Right cardiac atrium (tissue), 5 donors: Measurements from ENCODE around the gene GCLC. TPM values are rescaled to one million over a fixed set of nuclear protein-coding genes. Genes with fewer than 3 reads are reported as not detected.
A peak's percentile ranks its signal among the peaks of the same experiment; 100 is the strongest.

Experiments used
- ATAC-seq, 2 donors: fragments of 200-7000 bp; cut with Tn5 transposase; one replicate each; pipeline versions ENCODE4 v1.8.0 to v1.9.1; 2020; ENCODE audit warnings: moderate library complexity in 2 of 2, mild to moderate bottlenecking in 1 of 2
- DNase-seq, 3 donors: peaks; one replicate each; pipeline ENCODE4 v3.0.0-alpha.2; 2020
- H3K27ac ChIP-seq: one replicate; pipeline ENCODE4 v1.5.1; 2013; ENCODE audit warnings: mild to moderate bottlenecking, low read length, control low read depth, moderate library complexity
- H3K27me3 ChIP-seq: one replicate; pipeline ENCODE4 v1.6.1; 2013; ENCODE audit not compliant: control insufficient read depth, insufficient read depth
- H3K4me1 ChIP-seq: one replicate; pipeline ENCODE4 v1.6.1; 2013; ENCODE audit warnings: low read length; ENCODE audit not compliant: control insufficient read depth, insufficient read depth
- H3K4me3 ChIP-seq: one replicate; pipeline ENCODE4 v1.5.1; 2013; ENCODE audit warnings: low read length, control low read depth
- H3K9me3 ChIP-seq: one replicate; pipeline ENCODE4 v1.6.1; 2013; ENCODE audit warnings: low read length; ENCODE audit not compliant: control insufficient read depth
- WGBS: extraction: QIAGEN DNeasy Blood & Tissue Kit; methylation state at CpG from one replicate; pipeline ENCODE4 v1.1.7; 2013; 5-methylcytosine and 5-hydroxymethylcytosine counted together
- intact Hi-C, 4 donors: fragments of 100-400 bp; cut with DNase I; formaldehyde crosslinking; loops; one replicate each; pipeline versions ENCODE4 v1.11.0 to v1.14.0; 2022 to 2023
- polyA plus RNA-seq: library from polyadenylated mRNA; stranded (reverse); fragments of 200-250 nt; gene quantifications from one replicate; pipeline ENCODE4 v1.2.3, GENCODE V29; 2013
- total RNA-seq, 4 donors: library from RNA; stranded (reverse); fragmentation: NEBNext Ultra II Directional; extraction: Animal tissue kit (Norgen Biotek cat#: 25700); gene quantifications; one replicate each; pipeline ENCODE4 v1.2.1, GENCODE V29; 2021
- donor health status: healthy with polysubstance abuse.
- donor health status: DM: no; HTN: yes; CAD: no.
- donor health status: DM: no; HTN: no; CAD: no.
- donor health status: DM: no; HTN: yes; CAD: no; lungs with severe emphysema.
- donor health status: DM: yes; HTN: yes; CAD: no.

Gene GCLC
- total and polyA plus RNA-seq, 5 donors, result 9.8 to 29.9 (median 22.2) TPM

DNA sequence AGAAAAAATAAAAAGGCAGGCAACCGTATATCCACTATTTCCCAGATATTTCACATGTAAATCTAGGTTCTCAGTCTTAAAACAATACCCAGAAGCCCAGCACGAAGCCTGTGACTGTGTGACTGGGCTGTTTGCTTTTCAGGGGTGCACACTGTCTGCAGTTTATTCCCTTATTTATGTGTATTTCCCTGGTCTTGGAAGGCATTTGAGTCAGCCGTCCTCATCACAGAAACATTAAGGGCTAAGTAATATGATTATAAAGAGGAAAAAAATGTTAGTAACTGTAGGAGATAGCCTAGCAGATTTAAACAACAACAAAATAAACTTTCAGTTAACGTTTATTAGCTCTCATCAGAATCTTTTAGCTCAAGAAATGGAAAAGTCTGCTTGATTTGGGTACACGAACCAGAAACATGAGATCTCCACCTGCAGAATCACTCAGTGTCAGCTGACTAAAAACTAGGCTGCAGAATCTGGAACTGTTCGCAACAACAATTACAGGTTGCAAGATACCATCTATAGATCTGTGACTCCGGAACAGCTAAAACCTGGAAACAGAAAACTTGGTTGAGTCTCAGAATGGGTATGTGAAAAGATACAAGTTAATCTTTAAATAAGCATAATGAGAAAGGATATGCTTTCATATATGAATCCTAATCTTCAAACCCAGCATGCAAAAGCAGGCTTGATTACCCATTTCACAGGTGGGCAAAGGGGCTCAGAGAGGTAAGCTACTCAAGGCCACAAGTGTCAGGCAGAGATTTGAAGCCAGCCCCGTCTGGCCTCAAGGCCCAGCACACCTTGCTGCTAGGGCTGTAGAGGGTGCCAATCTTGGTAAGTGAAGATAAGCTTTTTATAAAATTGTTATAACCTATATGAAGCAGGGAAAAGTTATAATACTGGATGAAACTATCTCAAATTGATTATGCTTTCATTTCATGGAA, 21.1 kb downstream of the GCLC start:
- peaks cover 12% of the 10 kb centered on the region for H3K4me1 ChIP-seq
- intact Hi-C loops, result loop anchor here in 1 of 4 donors (10.0 kb wide), 1 partner anchor 201 kb away; no protein-coding TSS in a partner anchor
- no peaks in the 10 kb centered on the region for H3K9me3 ChIP-seq
- DNase-seq (no peak), ATAC-seq (no peak)
- no peak overlapping the region for H3K4me3 ChIP-seq
- H3K27me3 ChIP-seq, result no peaks in the 10 kb centered on the region
- 74% methylated on average over 8 of the region's 8 CpGs for WGBS
- no peak overlapping the region for H3K27ac ChIP-seq

DNA sequence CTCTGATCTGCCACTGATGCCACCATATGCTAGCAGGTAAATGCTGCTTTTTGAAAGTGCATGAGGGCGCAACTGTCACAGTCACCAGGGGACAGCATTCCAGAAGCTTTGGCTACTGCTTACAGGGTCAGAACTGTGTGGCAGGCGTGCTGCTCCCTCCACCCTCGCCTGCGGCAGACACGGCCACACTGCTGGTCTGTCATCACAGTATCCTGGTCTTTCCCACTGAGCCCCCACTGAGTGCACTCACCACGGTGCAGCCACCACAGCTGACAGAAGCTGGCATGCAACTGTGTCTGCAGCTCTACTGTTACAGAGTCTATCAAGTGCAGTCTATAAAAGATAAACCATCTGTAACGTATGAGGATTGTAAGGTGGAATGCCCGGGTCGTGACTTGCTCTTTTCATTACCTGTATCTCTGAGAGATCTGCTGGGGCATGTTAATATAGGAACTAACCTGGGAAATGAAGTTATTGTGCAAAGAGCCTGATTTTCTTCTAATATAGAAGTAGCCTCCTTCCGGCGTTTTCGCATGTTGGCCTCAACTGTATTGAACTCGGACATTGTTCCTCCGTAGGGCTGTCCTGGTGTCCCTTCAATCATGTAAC, 24.5 kb downstream of the GCLC start:
- intact Hi-C loops, result loop anchor here in 1 of 4 donors (10.0 kb wide), 1 partner anchor 204 kb away; no protein-coding TSS in a partner anchor
- Histone ChIP-seq H3K9me3 (no peaks in the 10 kb centered on the region), H3K27me3 (no peaks in the 10 kb centered on the region), H3K4me1 (peaks cover 3% of the 10 kb centered on the region), H3K27ac (no peak overlapping the region), H3K4me3 (no peak overlapping the region)
- DNase-seq (peak in 1 of 3 donors; percentile 39), ATAC-seq (peak; percentile 34 to 54)
- 81% methylated on average over 14 of the region's 14 CpGs for WGBS

DNA sequence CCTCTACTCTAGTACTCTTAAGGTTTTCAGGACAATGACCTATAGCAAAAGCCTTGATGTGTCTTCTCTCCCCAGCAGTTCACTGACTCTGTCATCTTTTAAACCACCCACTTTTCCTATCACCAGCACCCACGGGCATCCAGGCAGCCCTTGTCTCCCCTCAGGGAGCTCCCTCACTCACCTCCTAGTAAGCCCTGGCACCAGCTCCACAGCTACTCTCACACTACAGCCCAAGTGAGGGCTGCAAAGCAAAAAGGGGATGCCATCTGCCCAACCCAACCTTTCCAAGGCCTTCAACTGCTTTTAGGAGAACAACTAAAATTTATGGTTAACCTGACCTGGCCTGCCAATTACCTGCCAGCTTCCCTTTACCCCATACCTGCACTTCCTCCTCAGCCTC, 26.0 kb downstream of the GCLC start:
- no peak overlapping the region for H3K27ac ChIP-seq
- no peak for ATAC-seq
- DNase-seq, result no peak
- no peaks in the 10 kb centered on the region for H3K9me3 ChIP-seq
- H3K27me3 ChIP-seq, result no peaks in the 10 kb centered on the region
- H3K4me3 ChIP-seq, result no peak overlapping the region
- intact Hi-C loops, result no loop called here
- WGBS, result 74% methylated on average over 1 of the region's 1 CpG
- H3K4me1 ChIP-seq, result no peaks in the 10 kb centered on the region

DNA sequence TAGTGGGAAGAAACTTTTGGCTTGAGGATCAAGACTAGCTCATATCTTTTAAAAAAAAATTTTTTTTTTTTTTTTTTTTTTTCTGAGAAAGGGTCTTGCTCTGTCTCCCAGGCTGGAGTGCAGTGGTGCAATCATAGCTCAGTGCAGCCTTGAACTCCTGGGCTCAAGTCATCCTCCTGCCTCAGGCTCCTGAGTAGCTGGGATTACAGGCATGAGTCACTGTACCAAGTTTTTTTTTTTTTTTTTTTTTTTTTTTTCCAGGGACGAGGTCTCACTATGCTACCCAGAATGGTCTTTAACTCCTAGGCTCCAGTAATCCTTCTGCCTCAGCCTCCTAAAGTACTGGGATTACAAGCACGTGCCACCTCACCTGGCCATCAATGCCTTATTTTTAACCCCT, 27.9 kb downstream of the GCLC start:
- intact Hi-C loops, result no loop called here
- Histone ChIP-seq H3K9me3 (no peaks in the 10 kb centered on the region), H3K4me1 (no peaks in the 10 kb centered on the region), H3K27ac (no peak overlapping the region), H3K27me3 (no peaks in the 10 kb centered on the region), H3K4me3 (no peak overlapping the region)
- ATAC-seq, result no peak
- DNase-seq, result no peak
- 51% methylated on average over 2 of the region's 2 CpGs for WGBS

DNA sequence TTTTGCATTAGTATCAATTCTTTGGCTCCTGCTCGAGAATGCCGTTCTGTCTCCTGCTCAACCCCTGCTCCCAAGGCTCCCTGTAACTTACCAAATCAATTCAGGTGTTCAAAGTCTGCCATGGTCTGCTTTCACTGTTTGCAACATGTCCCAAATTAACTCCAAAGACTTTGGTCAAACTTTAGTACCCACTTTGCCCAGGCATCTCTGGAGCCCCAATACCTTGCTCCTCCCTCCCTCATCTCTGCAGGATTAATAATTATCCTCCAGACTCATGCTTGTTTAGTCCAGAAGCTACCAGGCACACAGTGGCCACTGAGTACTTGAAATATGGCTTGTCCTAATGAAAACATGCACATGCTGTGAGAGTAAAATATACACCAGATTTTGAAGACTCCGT, 30.2 kb downstream of the GCLC start:
- Histone ChIP-seq H3K27ac (no peak overlapping the region), H3K9me3 (no peaks in the 10 kb centered on the region), H3K4me3 (no peak overlapping the region), H3K4me1 (no peaks in the 10 kb centered on the region), H3K27me3 (no peaks in the 10 kb centered on the region)
- ATAC-seq (no peak), DNase-seq (no peak)
- intact Hi-C loops, result no loop called here
- WGBS, result 96% methylated on average over 3 of the region's 3 CpGs

DNA sequence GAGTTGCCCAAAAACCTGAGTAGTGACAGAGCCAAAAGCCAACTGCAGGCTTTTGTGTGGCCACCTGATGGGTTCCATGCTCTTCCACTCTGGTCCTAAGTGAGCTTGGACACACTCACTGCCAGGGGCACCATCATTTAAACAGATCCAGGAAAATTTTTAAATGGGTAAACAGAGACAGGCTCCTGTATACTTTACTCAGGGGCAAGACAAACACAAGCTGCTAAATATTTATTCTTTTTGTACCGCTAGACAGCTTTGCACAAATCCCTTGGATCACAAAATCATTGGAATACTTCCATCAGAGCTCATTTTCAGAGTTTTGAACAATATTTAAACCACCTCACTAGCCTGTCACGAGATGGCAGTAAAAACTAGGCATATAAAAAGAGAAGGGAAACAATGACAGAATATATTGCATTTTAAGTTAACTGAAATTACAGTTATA, 31.4 kb downstream of the GCLC start:
- H3K9me3 ChIP-seq, result no peaks in the 10 kb centered on the region
- no peak for DNase-seq
- no peak overlapping the region for H3K27ac ChIP-seq
- 89% methylated on average over 2 of the region's 2 CpGs for WGBS
- ATAC-seq, result no peak
- no peaks in the 10 kb centered on the region for H3K27me3 ChIP-seq
- intact Hi-C loops, result no loop called here
- H3K4me3 ChIP-seq, result no peak overlapping the region
- H3K4me1 ChIP-seq, result no peaks in the 10 kb centered on the region

DNA sequence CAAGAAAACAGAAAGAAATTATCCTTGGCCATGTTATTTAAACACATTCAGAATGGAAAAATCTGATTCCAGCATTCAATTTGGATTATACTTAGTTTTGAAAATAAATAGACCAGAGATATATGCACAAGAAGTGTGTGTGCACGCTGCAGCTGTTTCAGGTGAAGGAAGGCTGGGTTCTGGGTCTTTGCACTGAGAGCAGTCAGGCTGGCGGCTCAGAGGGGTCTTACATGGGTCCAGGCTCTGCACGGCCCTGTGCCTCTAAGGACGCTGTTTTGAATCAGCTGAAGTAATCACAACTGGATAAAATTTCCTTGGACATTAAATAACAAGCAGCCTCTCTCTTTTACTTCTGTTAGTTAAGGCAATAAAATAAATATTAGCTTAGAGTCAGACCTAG, 31.8 kb downstream of the GCLC start:
- DNase-seq, result no peak
- Histone ChIP-seq H3K4me3 (no peak overlapping the region), H3K27me3 (no peaks in the 10 kb centered on the region), H3K4me1 (no peaks in the 10 kb centered on the region), H3K9me3 (no peaks in the 10 kb centered on the region), H3K27ac (no peak overlapping the region)
- no peak for ATAC-seq
- WGBS, result 95% methylated on average over 4 of the region's 4 CpGs
- intact Hi-C loops, result no loop called here

DNA sequence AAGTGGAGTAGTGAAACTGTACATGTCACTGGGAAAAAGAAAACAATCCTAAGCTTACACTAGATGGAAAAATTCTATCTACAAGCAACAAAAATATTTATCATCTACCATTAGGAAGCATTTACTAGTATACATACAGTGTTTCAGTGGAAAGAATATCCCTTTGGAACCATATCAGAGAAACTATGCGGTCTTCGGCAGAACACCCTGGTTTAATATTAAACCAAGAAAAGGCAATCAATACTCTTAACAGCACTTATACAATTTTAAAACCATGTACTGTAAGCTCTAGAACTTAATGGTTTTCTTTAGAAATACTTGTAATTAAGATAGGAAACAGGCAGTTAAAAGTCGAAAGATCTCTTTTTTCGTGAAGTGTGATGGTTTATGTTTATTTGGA, 32.3 kb downstream of the GCLC start:
- H3K4me1 ChIP-seq, result no peaks in the 10 kb centered on the region
- H3K4me3 ChIP-seq, result no peak overlapping the region
- no peaks in the 10 kb centered on the region for H3K9me3 ChIP-seq
- no peak overlapping the region for H3K27ac ChIP-seq
- intact Hi-C loops, result no loop called here
- H3K27me3 ChIP-seq, result no peaks in the 10 kb centered on the region
- DNase-seq, result no peak
- ATAC-seq, result no peak
- WGBS, result 96% methylated on average over 4 of the region's 4 CpGs

DNA sequence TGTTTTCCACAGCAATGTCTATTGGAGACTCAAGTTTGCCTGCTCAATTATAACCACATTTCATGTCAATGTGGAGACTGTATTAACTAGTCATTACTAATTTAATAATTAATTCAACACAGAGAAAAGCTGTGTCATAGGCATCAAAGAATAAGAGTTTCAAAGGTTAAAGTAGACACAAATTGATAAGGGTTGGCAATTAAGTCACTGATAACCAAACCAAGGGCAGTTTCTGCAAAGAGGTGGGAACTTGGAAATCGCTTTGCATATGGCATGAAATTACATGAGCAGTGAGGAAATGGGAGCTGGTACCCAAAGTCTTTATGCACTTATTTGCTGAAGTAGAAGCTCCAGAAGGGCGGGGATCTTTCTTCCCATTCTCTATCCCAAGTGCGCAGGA, 34.2 kb downstream of the GCLC start:
- ATAC-seq (no peak), DNase-seq (no peak)
- intact Hi-C loops, result no loop called here
- WGBS, result over 99% methylated on average over 3 of the region's 3 CpGs
- Histone ChIP-seq H3K27ac (no peak overlapping the region), H3K4me1 (no peaks in the 10 kb centered on the region), H3K27me3 (no peaks in the 10 kb centered on the region), H3K9me3 (no peaks in the 10 kb centered on the region), H3K4me3 (no peak overlapping the region)

DNA sequence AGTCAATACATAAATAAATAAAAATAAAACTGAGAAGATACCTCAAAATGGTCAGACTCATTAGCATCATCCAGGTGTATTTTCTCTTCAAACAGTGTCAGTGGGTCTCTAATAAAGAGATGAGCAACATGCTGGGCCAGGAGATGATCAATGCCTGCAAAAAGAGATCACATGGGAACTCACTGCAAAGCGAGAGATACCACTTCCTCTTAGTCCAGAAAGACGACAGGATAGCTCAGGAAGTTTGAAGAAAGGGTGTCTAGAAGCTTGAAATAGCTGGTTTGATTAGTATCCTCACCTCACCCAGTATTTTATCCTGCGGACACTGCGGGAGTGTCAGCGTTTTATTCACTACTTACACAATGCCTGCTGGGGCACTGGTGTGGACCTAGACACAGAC, 38.0 kb downstream of the GCLC start:
- DNase-seq (no peak), ATAC-seq (no peak)
- intact Hi-C loops, result no loop called here
- no peaks in the 10 kb centered on the region for H3K9me3 ChIP-seq
- H3K4me3 ChIP-seq, result no peak overlapping the region
- 87% methylated on average over 5 of the region's 5 CpGs for WGBS
- no peak overlapping the region for H3K27ac ChIP-seq
- H3K27me3 ChIP-seq, result no peaks in the 10 kb centered on the region
- no peaks in the 10 kb centered on the region for H3K4me1 ChIP-seq

DNA sequence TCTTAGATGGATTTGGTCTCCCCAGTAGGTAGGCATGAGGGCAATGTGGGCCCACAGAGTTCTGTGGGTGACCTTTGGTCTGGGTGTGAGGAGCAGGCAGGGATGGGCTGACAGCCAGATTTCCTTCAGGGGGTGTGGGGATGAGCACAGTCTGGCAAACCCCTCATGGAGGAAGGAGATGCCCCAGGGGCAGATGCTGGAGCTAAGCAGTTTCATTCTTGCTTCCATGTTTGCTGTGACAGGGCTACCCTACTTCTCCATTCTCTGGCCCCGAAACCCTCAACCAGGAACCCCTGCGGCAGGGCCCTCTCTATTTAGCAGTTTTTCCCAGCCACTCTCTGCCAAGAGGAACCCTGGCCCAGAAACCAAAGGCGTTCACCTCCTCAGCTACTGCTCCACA, 40.4 kb downstream of the GCLC start:
- intact Hi-C loops, result no loop called here
- no peaks in the 10 kb centered on the region for H3K27me3 ChIP-seq
- no peaks in the 10 kb centered on the region for H3K9me3 ChIP-seq
- 92% methylated on average over 3 of the region's 3 CpGs for WGBS
- ATAC-seq (no peak), DNase-seq (no peak)
- H3K4me3 ChIP-seq, result no peak overlapping the region
- H3K4me1 ChIP-seq, result no peaks in the 10 kb centered on the region
- H3K27ac ChIP-seq, result no peak overlapping the region
